HepG2 (cell line): Measurements from ENCODE around the gene LRP1B.

Experiments used
- ELF1 ChIP-seq: sonication (generic); formaldehyde crosslinking; IDR thresholded peaks from 2 replicates; pipeline ENCODE4 v1.4.0; 2020; ENCODE audit warnings: missing genetic modification reagents
- HNF4A ChIP-seq: sonication (generic); formaldehyde crosslinking; IDR thresholded peaks from 2 replicates; pipeline ENCODE4 v1.4.0; 2020; ENCODE audit warnings: missing genetic modification reagents
- KAT7 ChIP-seq: IDR thresholded peaks from 2 replicates; pipeline ENCODE4 v1.6.1; 2018; ENCODE audit warnings: borderline replicate concordance, missing compliant biosample characterization
- MTF2 ChIP-seq: sonication (generic); formaldehyde crosslinking; IDR thresholded peaks from 2 replicates; pipeline ENCODE4 v1.5.0; 2020; ENCODE audit warnings: missing genetic modification reagents, borderline replicate concordance
- POLR2AphosphoS5 ChIP-seq: IDR thresholded peaks from 2 replicates; pipeline ENCODE4 v1.6.1; 2012; ENCODE audit warnings: low read depth, low read length
- REL ChIP-seq: sonication (generic); formaldehyde crosslinking; conservative IDR thresholded peaks from 2 replicates; pipeline ENCODE4 v1.8.0; 2022; ENCODE audit warnings: mild to moderate bottlenecking, missing genetic modification reagents, moderate library complexity
- ZNF12 ChIP-seq: sonication (generic); formaldehyde crosslinking; IDR thresholded peaks from 2 replicates; pipeline ENCODE4 v1.5.0; 2020; ENCODE audit warnings: missing genetic modification reagents
- TF ChIP-seq, protein P1 (sequence below): sonication (generic); formaldehyde crosslinking; IDR thresholded peaks from 2 replicates; pipeline ENCODE4 v1.8.0; 2022; ENCODE audit warnings: missing genetic modification reagents, mild to moderate bottlenecking, moderate library complexity, borderline replicate concordance

DNA sequence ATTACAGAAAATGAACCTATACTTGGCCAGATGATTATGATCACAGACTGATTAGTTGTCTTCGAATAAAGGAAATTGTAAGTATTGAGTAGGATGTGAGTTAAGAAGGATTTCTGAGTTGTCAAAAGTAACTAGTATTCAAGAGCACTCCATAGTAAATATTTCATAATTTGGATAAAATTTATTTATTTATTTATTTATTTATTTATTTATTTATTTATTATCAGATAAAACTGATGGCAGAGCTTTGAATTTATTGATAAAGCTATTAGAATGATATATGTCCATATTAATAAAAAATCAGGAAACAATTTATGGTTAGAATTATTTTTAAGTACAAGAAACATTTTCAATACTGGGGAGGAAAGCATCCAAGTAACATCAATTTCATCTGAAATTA, 1634.1 kb downstream of the LRP1B start:
- no peak for TF ChIP-seq MTF2
- no peak for TF ChIP-seq HNF4A (CRISPR knock-in tag)
- no peak for TF ChIP-seq ELF1
- TF ChIP-seq POLR2AphosphoS5: no peak
- TF ChIP-seq ZNF12 (CRISPR knock-in tag): no peak
- TF ChIP-seq, protein P1, sequence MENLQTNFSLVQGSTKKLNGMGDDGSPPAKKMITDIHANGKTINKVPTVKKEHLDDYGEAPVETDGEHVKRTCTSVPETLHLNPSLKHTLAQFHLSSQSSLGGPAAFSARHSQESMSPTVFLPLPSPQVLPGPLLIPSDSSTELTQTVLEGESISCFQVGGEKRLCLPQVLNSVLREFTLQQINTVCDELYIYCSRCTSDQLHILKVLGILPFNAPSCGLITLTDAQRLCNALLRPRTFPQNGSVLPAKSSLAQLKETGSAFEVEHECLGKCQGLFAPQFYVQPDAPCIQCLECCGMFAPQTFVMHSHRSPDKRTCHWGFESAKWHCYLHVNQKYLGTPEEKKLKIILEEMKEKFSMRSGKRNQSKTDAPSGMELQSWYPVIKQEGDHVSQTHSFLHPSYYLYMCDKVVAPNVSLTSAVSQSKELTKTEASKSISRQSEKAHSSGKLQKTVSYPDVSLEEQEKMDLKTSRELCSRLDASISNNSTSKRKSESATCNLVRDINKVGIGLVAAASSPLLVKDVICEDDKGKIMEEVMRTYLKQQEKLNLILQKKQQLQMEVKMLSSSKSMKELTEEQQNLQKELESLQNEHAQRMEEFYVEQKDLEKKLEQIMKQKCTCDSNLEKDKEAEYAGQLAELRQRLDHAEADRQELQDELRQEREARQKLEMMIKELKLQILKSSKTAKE: no peak
- no peak for TF ChIP-seq KAT7 (CRISPR knock-in tag)
- TF ChIP-seq REL (CRISPR knock-in tag): no peak
